Calu3 (cell line): Measurements from ENCODE around the gene CEP128. TPM values are rescaled to one million over a fixed set of nuclear protein-coding genes. Genes with fewer than 3 reads are reported as not detected.

Source experiments
- BruUV-seq: library from RNA; stranded (reverse); fragments of 400-500 nt; replicated peaks from 2 replicates; lab custom pipeline; 2021; lab: Mats Ljungman, UMichigan
- CTCF ChIA-PET: fragments of 300-600 bp; sonication (Branson Sonifier 250); formaldehyde crosslinking; loops from one replicate; lab custom pipeline; 2022; ENCODE audit warnings: antibody characterized with exemption; lab: Charles Lee
- DNase-seq: peaks from one replicate; pipeline ENCODE4 v3.0.0; 2022
- H3K27ac Mint-ChIP-seq: one replicate; pipeline ENCODE4 v1.8.0; 2022; ENCODE audit warnings: mixed read lengths; ENCODE audit not compliant: unreplicated experiment
- H3K27me3 Mint-ChIP-seq: one replicate; pipeline ENCODE4 v1.8.0; 2022; ENCODE audit warnings: mixed read lengths; ENCODE audit not compliant: unreplicated experiment
- H3K36me3 Mint-ChIP-seq: one replicate; pipeline ENCODE4 v1.8.0; 2022; ENCODE audit warnings: mild to moderate bottlenecking, moderate library complexity, mixed read lengths; ENCODE audit not compliant: insufficient read depth, unreplicated experiment
- H3K4me1 Mint-ChIP-seq: one replicate; pipeline ENCODE4 v1.8.0; 2022; ENCODE audit warnings: mild to moderate bottlenecking, low read depth, mixed read lengths; ENCODE audit not compliant: unreplicated experiment
- H3K4me3 Mint-ChIP-seq: one replicate; pipeline ENCODE4 v1.8.0; 2022; ENCODE audit warnings: mild to moderate bottlenecking, low read depth, moderate library complexity, mixed read lengths; ENCODE audit not compliant: unreplicated experiment
- H3K9me3 Mint-ChIP-seq: one replicate; pipeline ENCODE4 v1.8.0; 2022; ENCODE audit warnings: low read depth, mixed read lengths; ENCODE audit not compliant: unreplicated experiment
- intact Hi-C: fragments of 100-400 bp; cut with micrococcal nuclease; formaldehyde crosslinking; loops from one replicate; pipeline ENCODE4 v1.10.0; 2022; ENCODE audit not compliant: unreplicated experiment
- total RNA-seq: library from RNA; stranded (reverse); gene quantifications from 2 replicates; pipeline ENCODE4 v1.2.3, GENCODE V29; 2022
- TF ChIP-seq, protein P1 (sequence below): fragments of 200-600 bp; IDR thresholded peaks from one replicate; pipeline ENCODE4 v1.8.0; 2022; ENCODE audit warnings: antibody characterized with exemption; ENCODE audit not compliant: unreplicated experiment

The CEP128 gene
- total RNA-seq, 1 experiment from 2014 or later, result 22.9 TPM

DNA sequence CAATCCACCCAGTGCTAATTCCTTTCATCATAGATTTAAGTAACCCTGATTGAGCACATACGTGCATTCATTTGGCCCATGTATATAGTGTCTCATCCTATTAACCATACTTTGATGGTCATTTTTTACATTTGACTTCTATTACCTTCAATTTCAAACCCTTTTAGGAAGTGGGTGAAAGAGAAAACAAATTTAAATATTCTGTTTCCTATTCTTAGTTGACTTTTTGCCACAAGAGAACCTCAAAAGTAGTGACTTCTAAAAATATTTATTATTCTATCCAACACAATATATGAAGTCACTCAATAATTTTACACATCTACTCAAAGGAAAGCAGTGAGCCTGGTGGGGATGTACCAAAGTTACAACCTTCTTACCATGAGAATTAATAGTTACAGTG, 164.9 kb downstream of the CEP128 start:
- H3K4me1 Mint-ChIP-seq, result no peaks in the 10 kb centered on the region
- TF ChIP-seq, protein P1, sequence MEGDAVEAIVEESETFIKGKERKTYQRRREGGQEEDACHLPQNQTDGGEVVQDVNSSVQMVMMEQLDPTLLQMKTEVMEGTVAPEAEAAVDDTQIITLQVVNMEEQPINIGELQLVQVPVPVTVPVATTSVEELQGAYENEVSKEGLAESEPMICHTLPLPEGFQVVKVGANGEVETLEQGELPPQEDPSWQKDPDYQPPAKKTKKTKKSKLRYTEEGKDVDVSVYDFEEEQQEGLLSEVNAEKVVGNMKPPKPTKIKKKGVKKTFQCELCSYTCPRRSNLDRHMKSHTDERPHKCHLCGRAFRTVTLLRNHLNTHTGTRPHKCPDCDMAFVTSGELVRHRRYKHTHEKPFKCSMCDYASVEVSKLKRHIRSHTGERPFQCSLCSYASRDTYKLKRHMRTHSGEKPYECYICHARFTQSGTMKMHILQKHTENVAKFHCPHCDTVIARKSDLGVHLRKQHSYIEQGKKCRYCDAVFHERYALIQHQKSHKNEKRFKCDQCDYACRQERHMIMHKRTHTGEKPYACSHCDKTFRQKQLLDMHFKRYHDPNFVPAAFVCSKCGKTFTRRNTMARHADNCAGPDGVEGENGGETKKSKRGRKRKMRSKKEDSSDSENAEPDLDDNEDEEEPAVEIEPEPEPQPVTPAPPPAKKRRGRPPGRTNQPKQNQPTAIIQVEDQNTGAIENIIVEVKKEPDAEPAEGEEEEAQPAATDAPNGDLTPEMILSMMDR, result no peak
- intact Hi-C loops, result no loop called here
- H3K9me3 Mint-ChIP-seq, result no peaks in the 10 kb centered on the region
- CTCF ChIA-PET, result no interaction called here
- BruUV-seq, result no TSS peak
- no peak overlapping the region for H3K27ac Mint-ChIP-seq
- no peak overlapping the region for H3K4me3 Mint-ChIP-seq
- no peaks in the 10 kb centered on the region for H3K27me3 Mint-ChIP-seq
- H3K36me3 Mint-ChIP-seq, result no peaks in the 10 kb centered on the region
- DNase-seq, result no peak

DNA sequence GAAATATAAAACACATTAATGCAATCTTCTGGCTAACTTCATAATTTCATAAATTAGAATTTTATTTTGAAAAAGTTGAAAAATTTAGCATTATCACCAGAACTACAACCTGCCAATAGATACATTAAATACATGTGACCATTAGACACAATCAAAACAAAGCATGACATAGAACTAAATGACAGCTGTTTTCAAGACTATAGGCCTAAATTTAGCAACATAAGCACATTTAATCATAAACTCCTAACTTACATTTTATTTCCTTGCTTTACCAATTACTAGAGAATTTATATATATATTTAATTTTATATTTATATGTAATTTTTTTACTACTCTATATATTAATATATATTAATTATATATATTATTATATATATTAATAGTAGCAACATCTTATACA, 165.4 kb downstream of the CEP128 start:
- H3K27me3 Mint-ChIP-seq, result no peaks in the 10 kb centered on the region
- intact Hi-C loops, result no loop called here
- H3K4me3 Mint-ChIP-seq, result no peak overlapping the region
- H3K4me1 Mint-ChIP-seq, result no peaks in the 10 kb centered on the region
- no TSS peak for BruUV-seq
- DNase-seq, result no peak
- H3K9me3 Mint-ChIP-seq, result no peaks in the 10 kb centered on the region
- CTCF ChIA-PET, result no interaction called here
- TF ChIP-seq, protein P1, result no peak
- no peak overlapping the region for H3K27ac Mint-ChIP-seq
- H3K36me3 Mint-ChIP-seq, result no peaks in the 10 kb centered on the region

DNA sequence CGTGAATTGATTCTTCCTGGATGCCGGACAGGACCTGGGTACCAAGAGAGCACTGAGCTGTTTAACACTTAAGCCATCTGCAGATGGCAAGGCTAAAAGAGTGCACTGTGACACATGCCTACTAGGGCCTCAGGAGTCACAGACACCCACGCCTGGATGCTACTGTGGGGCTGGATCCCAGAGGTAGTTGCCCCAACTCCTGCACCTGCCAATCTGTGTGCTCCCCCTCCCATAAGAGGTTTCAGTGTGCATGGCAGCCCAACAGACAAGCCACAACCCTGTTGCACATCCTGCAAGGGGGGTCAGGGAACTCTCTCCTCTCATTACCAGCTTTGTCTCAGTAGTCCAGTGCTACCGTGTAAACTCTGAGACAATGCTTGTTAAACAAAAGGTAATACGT, 169.0 kb downstream of the CEP128 start:
- Mint-ChIP-seq H3K36me3 (no peaks in the 10 kb centered on the region), H3K9me3 (no peaks in the 10 kb centered on the region), H3K27ac (no peak overlapping the region), H3K4me1 (no peaks in the 10 kb centered on the region), H3K4me3 (no peak overlapping the region), H3K27me3 (no peaks in the 10 kb centered on the region)
- no TSS peak for BruUV-seq
- CTCF ChIA-PET, result no interaction called here
- no peak for DNase-seq
- intact Hi-C loops, result no loop called here
- TF ChIP-seq, protein P1, result no peak

DNA sequence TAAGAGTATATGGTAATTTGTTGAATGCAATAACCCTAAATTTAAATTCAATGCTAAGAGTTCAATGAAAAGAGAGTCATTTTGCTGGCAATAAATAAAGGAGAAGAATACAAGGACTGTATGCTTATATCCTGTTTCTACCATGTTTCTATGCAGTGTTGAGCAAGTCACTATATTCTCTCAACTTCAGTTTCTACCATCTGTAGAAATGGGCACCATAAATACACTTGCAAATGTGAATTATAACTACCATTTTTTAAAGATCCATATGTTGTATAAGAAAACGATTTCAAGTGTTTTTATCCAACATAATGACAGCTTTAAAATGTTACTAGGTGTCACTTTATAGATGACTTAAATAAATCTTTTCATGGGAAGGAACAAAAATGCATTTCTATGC, 170.3 kb downstream of the CEP128 start:
- TF ChIP-seq, protein P1, result no peak
- no peaks in the 10 kb centered on the region for H3K9me3 Mint-ChIP-seq
- no TSS peak for BruUV-seq
- H3K4me1 Mint-ChIP-seq, result no peaks in the 10 kb centered on the region
- no peaks in the 10 kb centered on the region for H3K27me3 Mint-ChIP-seq
- CTCF ChIA-PET, result no interaction called here
- intact Hi-C loops, result no loop called here
- H3K36me3 Mint-ChIP-seq, result no peaks in the 10 kb centered on the region
- no peak for DNase-seq
- no peak overlapping the region for H3K27ac Mint-ChIP-seq
- H3K4me3 Mint-ChIP-seq, result no peak overlapping the region
